ENCODE results near the gene LUZP2. TPM values are rescaled to one million over a fixed set of nuclear protein-coding genes. Genes with fewer than 3 reads are reported as not detected.

LUZP2 gene
- total and polyA plus RNA-seq, 2 donors (not counting 1 experiment from before 2014, with no cell fraction given): not detected

GRCh38 chr11:24794064-24794463, 297.2 kb downstream of the LUZP2 start:
- Mint-ChIP-seq H3K27ac (no peak overlapping the region), H3K27me3 (no peaks in the 10 kb centered on the region), H3K4me1 (no peaks in the 10 kb centered on the region), H3K4me3 (no peak overlapping the region), H3K9me3 (ENCODE audit: insufficient read depth) (no peaks in the 10 kb centered on the region)
- Histone ChIP-seq H3K9me3 (ENCODE audit: control extremely low read depth in 1 of 3, control insufficient read depth in 2 of 3, insufficient read depth in 1 of 3, low read length in 2 of 3) (no peaks in the 10 kb centered on the region), H2AFZ (ENCODE audit: insufficient read depth, low read depth, low read length, poor library complexity, severe bottlenecking) (no peak overlapping the region), H3K27ac (ENCODE audit: low read length in 2 of 2) (no peak overlapping the region), H3K4me1 (ENCODE audit: control insufficient read depth in 2 of 2, insufficient read depth in 2 of 2, low read length in 2 of 2) (no peaks in the 10 kb centered on the region), H4K20me1 (ENCODE audit: control insufficient read depth, insufficient read depth, low read length, poor library complexity, severe bottlenecking) (no peaks in the 10 kb centered on the region), H3K9ac (ENCODE audit: low read length) (no peak overlapping the region), H3K4me2 (replicated peaks; ENCODE audit: low read depth, low read length, poor library complexity, severe bottlenecking) (no peak overlapping the region), H3K36me3 (replicated peaks in 1 of 2; ENCODE audit: control extremely low read depth in 1 of 2, control insufficient read depth in 1 of 2, extremely low read depth in 1 of 2, insufficient read depth in 2 of 2, low read length in 1 of 2) (no peaks in the 10 kb centered on the region), H3K79me2 (ENCODE audit: control insufficient read depth, insufficient read depth, low read length) (no peaks in the 10 kb centered on the region), H3K27me3 (replicated peaks in 1 of 4; ENCODE audit: control extremely low read depth in 1 of 4, control insufficient read depth in 3 of 4, insufficient read depth in 4 of 4, low read length in 3 of 4) (no peaks in the 10 kb centered on the region), H3K4me3 (ENCODE audit: control extremely low read depth in 1 of 5, extremely low read depth in 1 of 5, insufficient read depth in 1 of 5, low read depth in 2 of 5, low read length in 4 of 5) (no peak overlapping the region)
- ChIA-PET CTCF (no interaction called here), POLR2A (no interaction called here)
- TF ChIP-seq CTCF (IDR thresholded peaks at IDR 0.05) (no peak), EZH2 (IDR thresholded peaks at IDR 0.05; ENCODE audit: borderline replicate concordance, insufficient read depth, low read depth, low read length, poor library complexity, severe bottlenecking) (no peak)
- intact Hi-C loops (cut with micrococcal nuclease): no loop called here
- no CpG with 5 or more reads among the region's 1 CpG for WGBS (ENCODE audit: insufficient coverage)
- no peak for ATAC-seq (ENCODE audit: low read depth)
- DNase-seq: no peak

- H3K27ac ChIP-seq (ENCODE audit: low read length in 2 of 2): no peak overlapping the region
- H3K36me3 ChIP-seq (replicated peaks in 1 of 2; ENCODE audit: control extremely low read depth in 1 of 2, control insufficient read depth in 1 of 2, extremely low read depth in 1 of 2, insufficient read depth in 2 of 2, low read length in 1 of 2): no peaks in the 10 kb centered on the region
- Mint-ChIP-seq H3K4me3 (no peak overlapping the region), H3K27me3 (no peaks in the 10 kb centered on the region), H3K27ac (no peak overlapping the region), H3K4me1 (no peaks in the 10 kb centered on the region), H3K9me3 (ENCODE audit: insufficient read depth) (no peaks in the 10 kb centered on the region)
- 82% methylated on average over 2 of the region's 2 CpGs for WGBS (ENCODE audit: insufficient coverage)
- H3K9me3 ChIP-seq (ENCODE audit: control extremely low read depth in 1 of 3, control insufficient read depth in 2 of 3, insufficient read depth in 1 of 3, low read length in 2 of 3): no peaks in the 10 kb centered on the region
- no peak for DNase-seq
- H4K20me1 ChIP-seq (ENCODE audit: control insufficient read depth, insufficient read depth, low read length, poor library complexity, severe bottlenecking): no peaks in the 10 kb centered on the region
- H2AFZ ChIP-seq (ENCODE audit: insufficient read depth, low read depth, low read length, poor library complexity, severe bottlenecking): no peak overlapping the region
- CTCF ChIA-PET: no interaction called here
- no peak overlapping the region for H3K9ac ChIP-seq (ENCODE audit: low read length)
- intact Hi-C loops (cut with micrococcal nuclease): no loop called here
- no peaks in the 10 kb centered on the region for H3K27me3 ChIP-seq (replicated peaks in 1 of 4; ENCODE audit: control extremely low read depth in 1 of 4, control insufficient read depth in 3 of 4, insufficient read depth in 4 of 4, low read length in 3 of 4)
- POLR2A ChIA-PET: no interaction called here
- H3K4me2 ChIP-seq (replicated peaks; ENCODE audit: low read depth, low read length, poor library complexity, severe bottlenecking): no peak overlapping the region
- TF ChIP-seq EZH2 (IDR thresholded peaks at IDR 0.05; ENCODE audit: borderline replicate concordance, insufficient read depth, low read depth, low read length, poor library complexity, severe bottlenecking) (no peak), CTCF (IDR thresholded peaks at IDR 0.05) (no peak)
- H3K4me1 ChIP-seq (ENCODE audit: control insufficient read depth in 2 of 2, insufficient read depth in 2 of 2, low read length in 2 of 2): no peaks in the 10 kb centered on the region
- H3K4me3 ChIP-seq (ENCODE audit: control extremely low read depth in 1 of 5, extremely low read depth in 1 of 5, insufficient read depth in 1 of 5, low read depth in 2 of 5, low read length in 4 of 5): no peak overlapping the region
- no peaks in the 10 kb centered on the region for H3K79me2 ChIP-seq (ENCODE audit: control insufficient read depth, insufficient read depth, low read length)
- ATAC-seq (ENCODE audit: low read depth): no peak
Measured at GRCh38 chr11:24805671-24806070, 308.8 kb downstream of the LUZP2 start.
